Left ventricle myocardium inferior (tissue), 1 donor: Measurements from ENCODE around the gene RTN4IP1. TPM values are rescaled to one million over a fixed set of nuclear protein-coding genes. Genes with fewer than 3 reads are reported as not detected.

Experiments
- DNase-seq: peaks from one replicate; pipeline ENCODE4 v3.0.0-alpha.2; 2020
- H3K27ac ChIP-seq: fragments of 200-600 bp; replicated peaks from 2 replicates; pipeline ENCODE4 v1.8.0; 2021
- H3K27me3 ChIP-seq: fragments of 200-600 bp; 2 replicates; pipeline ENCODE4 v1.8.0; 2021; ENCODE audit warnings: low read depth
- H3K36me3 ChIP-seq: fragments of 200-600 bp; 2 replicates; pipeline ENCODE4 v1.8.0; 2021
- H3K4me1 ChIP-seq: fragments of 200-600 bp; 2 replicates; pipeline ENCODE4 v1.8.0; 2021
- H3K4me3 ChIP-seq: fragments of 200-600 bp; 2 replicates; pipeline ENCODE4 v1.8.0; 2021; ENCODE audit warnings: mild to moderate bottlenecking, moderate library complexity
- H3K9me3 ChIP-seq: fragments of 200-600 bp; replicated peaks from 2 replicates; pipeline ENCODE4 v1.8.0; 2021
- intact Hi-C: fragments of 100-400 bp; cut with micrococcal nuclease; formaldehyde crosslinking; loops from one replicate; pipeline ENCODE4 v1.11.0; 2022
- total RNA-seq: library from RNA; stranded (reverse); fragmentation: NEBNext Ultra II Directional; extraction: Animal tissue kit (Norgen Biotek cat#: 25700); gene quantifications from one replicate; pipeline ENCODE4 v1.2.1, GENCODE V29; 2021
- TF ChIP-seq, protein P1 (sequence below): fragments of 200-600 bp; IDR thresholded peaks from 2 replicates; pipeline ENCODE4 v1.8.0; 2021; ENCODE audit warnings: antibody characterized with exemption, mild to moderate bottlenecking, borderline replicate concordance
- donor health status: DM: no; HTN: yes; CAD: no; lungs with severe emphysema.

RTN4IP1 gene
- total RNA-seq, 1 donor from 2014 or later = 21.5 TPM

- intact Hi-C loops = no loop called here
- H3K4me3 ChIP-seq = no peak overlapping the region
- H3K36me3 ChIP-seq = peaks cover 47% of the 10 kb centered on the region
- H3K27ac ChIP-seq = no peak overlapping the region
- no peaks in the 10 kb centered on the region for H3K9me3 ChIP-seq
- no peak for DNase-seq
- H3K27me3 ChIP-seq = no peaks in the 10 kb centered on the region
- peaks cover 10% of the 10 kb centered on the region for H3K4me1 ChIP-seq
- TF ChIP-seq, protein P1, sequence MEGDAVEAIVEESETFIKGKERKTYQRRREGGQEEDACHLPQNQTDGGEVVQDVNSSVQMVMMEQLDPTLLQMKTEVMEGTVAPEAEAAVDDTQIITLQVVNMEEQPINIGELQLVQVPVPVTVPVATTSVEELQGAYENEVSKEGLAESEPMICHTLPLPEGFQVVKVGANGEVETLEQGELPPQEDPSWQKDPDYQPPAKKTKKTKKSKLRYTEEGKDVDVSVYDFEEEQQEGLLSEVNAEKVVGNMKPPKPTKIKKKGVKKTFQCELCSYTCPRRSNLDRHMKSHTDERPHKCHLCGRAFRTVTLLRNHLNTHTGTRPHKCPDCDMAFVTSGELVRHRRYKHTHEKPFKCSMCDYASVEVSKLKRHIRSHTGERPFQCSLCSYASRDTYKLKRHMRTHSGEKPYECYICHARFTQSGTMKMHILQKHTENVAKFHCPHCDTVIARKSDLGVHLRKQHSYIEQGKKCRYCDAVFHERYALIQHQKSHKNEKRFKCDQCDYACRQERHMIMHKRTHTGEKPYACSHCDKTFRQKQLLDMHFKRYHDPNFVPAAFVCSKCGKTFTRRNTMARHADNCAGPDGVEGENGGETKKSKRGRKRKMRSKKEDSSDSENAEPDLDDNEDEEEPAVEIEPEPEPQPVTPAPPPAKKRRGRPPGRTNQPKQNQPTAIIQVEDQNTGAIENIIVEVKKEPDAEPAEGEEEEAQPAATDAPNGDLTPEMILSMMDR = no peak
These were observed 47.8 kb downstream of the RTN4IP1 start for GRCh38 chr6:106581468-106581867.

DNA sequence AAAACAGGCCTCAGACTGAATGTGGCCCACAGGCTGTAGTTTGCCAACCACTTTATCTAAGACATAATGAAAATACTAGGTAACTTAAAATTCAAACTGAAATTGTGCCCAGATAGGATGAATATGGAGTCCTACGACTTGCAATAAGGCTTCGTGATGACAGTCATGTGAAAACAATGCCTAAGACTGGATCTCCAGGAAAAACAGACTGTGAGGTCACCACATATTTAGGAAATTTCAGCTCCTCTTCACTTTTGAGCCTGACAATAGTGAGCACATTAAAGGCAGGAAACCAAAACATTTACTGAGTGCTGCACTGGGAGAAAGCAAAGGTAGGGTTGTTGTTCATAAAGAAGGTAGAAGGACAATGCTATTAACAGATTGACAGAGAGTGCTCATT lies 50.0 kb downstream of the RTN4IP1 start:
- Histone ChIP-seq H3K36me3 (peaks cover 41% of the 10 kb centered on the region), H3K4me3 (no peak overlapping the region), H3K9me3 (no peaks in the 10 kb centered on the region), H3K4me1 (peaks cover 10% of the 10 kb centered on the region), H3K27me3 (no peaks in the 10 kb centered on the region), H3K27ac (no peak overlapping the region)
- DNase-seq = no peak
- TF ChIP-seq, protein P1 = no peak
- intact Hi-C loops = no loop called here

GRCh38 chr6:106574741-106575458 lies 54.4 kb downstream of the RTN4IP1 start:
- Histone ChIP-seq H3K4me3 (no peak overlapping the region), H3K4me1 (no peaks in the 10 kb centered on the region), H3K36me3 (peaks cover 42% of the 10 kb centered on the region), H3K27me3 (no peaks in the 10 kb centered on the region), H3K9me3 (no peaks in the 10 kb centered on the region), H3K27ac (no peak overlapping the region)
- DNase-seq = no peak
- intact Hi-C loops = no loop called here
- TF ChIP-seq, protein P1 = no peak

DNA sequence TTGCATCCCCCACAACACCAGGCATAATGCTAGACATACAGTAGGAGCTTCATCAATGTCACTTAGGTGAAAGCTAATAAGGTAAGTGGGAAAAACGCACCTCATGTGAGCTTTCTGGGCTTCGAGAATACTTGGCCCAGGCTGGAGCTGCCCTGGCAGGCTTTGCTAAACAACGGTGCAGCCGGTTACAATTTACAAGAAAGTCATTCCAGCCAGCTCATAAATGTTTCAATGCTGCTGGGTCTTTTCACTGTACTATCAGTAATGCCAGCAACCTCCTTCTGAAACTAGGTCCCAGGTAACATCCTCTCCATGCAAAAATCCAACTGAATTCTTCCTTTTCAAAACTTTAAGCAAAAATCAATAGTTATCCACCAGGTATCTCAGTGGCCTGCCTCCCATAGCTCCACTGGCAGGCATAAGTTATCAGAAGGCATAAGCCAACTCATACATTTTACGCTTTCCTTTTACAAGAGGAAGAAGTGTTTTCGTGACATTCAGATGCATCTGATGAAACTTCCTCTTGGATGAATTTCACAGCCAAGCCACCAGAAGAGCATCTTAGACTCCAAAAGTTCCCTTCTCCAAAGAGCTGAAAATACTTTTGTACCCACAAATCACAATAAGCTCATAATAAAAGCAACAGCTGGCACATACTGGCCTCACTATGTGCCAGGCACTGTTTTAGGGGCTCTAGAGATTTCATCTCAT lies 56.3 kb downstream of the RTN4IP1 start:
- DNase-seq = no peak
- TF ChIP-seq, protein P1 = no peak
- H3K4me3 ChIP-seq = no peak overlapping the region
- no peaks in the 10 kb centered on the region for H3K9me3 ChIP-seq
- H3K27me3 ChIP-seq = no peaks in the 10 kb centered on the region
- H3K27ac ChIP-seq = no peak overlapping the region
- H3K4me1 ChIP-seq = no peaks in the 10 kb centered on the region
- H3K36me3 ChIP-seq = peaks cover 47% of the 10 kb centered on the region
- intact Hi-C loops = no loop called here

DNA sequence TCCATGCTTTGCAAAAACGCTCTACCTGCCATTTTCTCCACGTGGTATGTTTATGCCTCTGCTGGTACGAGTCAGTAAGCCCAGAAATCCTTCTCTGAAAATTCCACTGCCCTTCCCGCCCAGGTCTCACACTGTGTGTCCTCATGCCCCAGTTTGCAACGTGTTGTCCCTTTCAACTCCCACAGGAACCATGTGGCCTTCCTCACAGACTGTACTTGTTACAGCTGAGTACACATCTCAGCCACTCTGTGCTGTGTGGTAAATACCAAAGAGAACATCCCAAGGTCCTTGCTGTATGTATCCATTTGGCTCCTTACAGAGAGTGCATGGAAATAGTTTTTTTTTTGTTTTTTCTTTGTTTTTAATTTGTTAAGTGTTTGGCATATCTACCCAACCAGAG lies 56.9 kb downstream of the RTN4IP1 start:
- TF ChIP-seq, protein P1 = no peak
- H3K4me1 ChIP-seq = no peaks in the 10 kb centered on the region
- no peak overlapping the region for H3K4me3 ChIP-seq
- peaks cover 43% of the 10 kb centered on the region for H3K36me3 ChIP-seq
- no peak for DNase-seq
- no peaks in the 10 kb centered on the region for H3K9me3 ChIP-seq
- H3K27me3 ChIP-seq = no peaks in the 10 kb centered on the region
- intact Hi-C loops = no loop called here
- no peak overlapping the region for H3K27ac ChIP-seq
